ENCODE results near the gene STUM. TPM values are rescaled to one million over a fixed set of nuclear protein-coding genes. Genes with fewer than 3 reads are reported as not detected.

The STUM gene
- total RNA-seq, 1 experiment from 2014 or later = 0.11 TPM

DNA sequence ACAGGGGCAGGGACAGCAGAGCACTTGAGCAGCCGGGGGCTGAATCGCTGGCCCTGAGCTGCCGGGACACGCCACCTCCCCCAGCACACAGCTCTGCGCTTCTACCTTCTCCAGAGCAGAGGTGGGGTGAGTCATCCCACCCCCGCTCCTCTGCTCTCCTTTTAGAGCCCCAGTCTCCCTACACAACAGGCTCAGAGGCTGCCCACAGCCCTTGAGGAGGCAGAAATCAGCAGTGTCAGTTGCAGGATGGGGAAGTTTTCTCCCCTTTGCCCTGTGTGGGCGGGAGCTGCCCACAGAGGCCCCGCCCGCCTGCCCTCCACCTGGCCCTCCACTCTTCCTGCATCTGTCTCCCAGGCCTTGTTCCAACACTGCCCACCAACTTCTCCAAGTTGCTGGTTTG is 94.6 kb downstream of the STUM start:
- no peaks in the 10 kb centered on the region for H4K20me1 ChIP-seq (ENCODE audit: control insufficient read depth, insufficient read depth, insufficient read length)
- H3K4ac ChIP-seq (ENCODE audit: low read depth, low read length) = no peak overlapping the region
- Mint-ChIP-seq H3K4me3 (no peak overlapping the region; a peak in 1 of 5 replicates), H3K9me3 (no peaks in the 10 kb centered on the region), H3K27ac (peak overlapping the region in 2 of 3 experiments; percentile 23 to 64; a peak in 2 of 7 replicates), H3K4me1 (peaks cover 20 to 32% of the 10 kb centered on the region in 2 experiments), H3K36me3 (ENCODE audit: insufficient read depth in 1 of 3, low read depth in 3 of 3) (peaks cover 0 to 3% (median 0%) of the 10 kb centered on the region in 3 experiments; a peak in 1 of 7 replicates), H3K27me3 (ENCODE audit: low read depth) (no peaks in the 10 kb centered on the region)
- H2AFZ ChIP-seq (ENCODE audit: low read length) = no peak overlapping the region
- no peak overlapping the region for H3K27ac ChIP-seq (ENCODE audit: insufficient read length, low read depth, low read length)
- no peak overlapping the region for H2BK5ac ChIP-seq (ENCODE audit: insufficient read length, low read length)
- H3K23me2 ChIP-seq (ENCODE audit: insufficient read length, low read depth, low read length, poor library complexity, severe bottlenecking) = no peaks in the 10 kb centered on the region
- H3K79me1 ChIP-seq (ENCODE audit: insufficient read depth, low read depth, low read length, poor library complexity, severe bottlenecking) = no peaks in the 10 kb centered on the region
- H3K14ac ChIP-seq (ENCODE audit: insufficient read depth, low read length) = no peak overlapping the region
- H4K5ac ChIP-seq (ENCODE audit: insufficient read length, low read depth, low read length) = no peak overlapping the region
- H3K27me3 ChIP-seq (ENCODE audit: insufficient read depth, low read length) = no peaks in the 10 kb centered on the region
- no peak overlapping the region for H2BK120ac ChIP-seq (ENCODE audit: low read depth, low read length, poor library complexity, severe bottlenecking)
- DNase-seq = no peak
- H3K23ac ChIP-seq (ENCODE audit: insufficient read length, low read depth, low read length) = no peak overlapping the region
- H3K56ac ChIP-seq (ENCODE audit: insufficient read length, low read depth, low read length) = no peak overlapping the region
- H3K4me1 ChIP-seq (ENCODE audit: insufficient read depth, low read length) = no peaks in the 10 kb centered on the region
- no CpG with 5 or more reads among the region's 9 CpGs for WGBS (ENCODE audit: extremely low coverage, insufficient read length, low lambda C conversion rate)
- no peak overlapping the region for H4K8ac ChIP-seq (replicated peaks; ENCODE audit: insufficient read length, low read depth, low read length)
- H3K18ac ChIP-seq (ENCODE audit: insufficient read length, low read depth, low read length) = no peak overlapping the region
- no peak overlapping the region for H4K91ac ChIP-seq (ENCODE audit: insufficient read length, low read depth, low read length)
- no peak overlapping the region for H3K9ac ChIP-seq (ENCODE audit: extremely low read depth, insufficient read length, low read length)
- H3K9me3 ChIP-seq (ENCODE audit: control insufficient read depth, low read depth, low read length) = no peaks in the 10 kb centered on the region
- no peaks in the 10 kb centered on the region for H3K79me2 ChIP-seq (ENCODE audit: insufficient read depth, low read length)
- H2BK15ac ChIP-seq (ENCODE audit: low read depth, low read length) = no peak overlapping the region
- H3K4me2 ChIP-seq (ENCODE audit: insufficient read depth, insufficient read length, low read length) = no peak overlapping the region
- no peak overlapping the region for H2AK5ac ChIP-seq (ENCODE audit: insufficient read length, low read length)
- no peak overlapping the region for H2BK12ac ChIP-seq (ENCODE audit: insufficient read length, low read depth, low read length)
- no peak overlapping the region for H3T11ph ChIP-seq (ENCODE audit: low read length)
- no peak overlapping the region for H2BK20ac ChIP-seq (ENCODE audit: low read depth, low read length, poor library complexity, severe bottlenecking)
- TF ChIP-seq, protein P1, sequence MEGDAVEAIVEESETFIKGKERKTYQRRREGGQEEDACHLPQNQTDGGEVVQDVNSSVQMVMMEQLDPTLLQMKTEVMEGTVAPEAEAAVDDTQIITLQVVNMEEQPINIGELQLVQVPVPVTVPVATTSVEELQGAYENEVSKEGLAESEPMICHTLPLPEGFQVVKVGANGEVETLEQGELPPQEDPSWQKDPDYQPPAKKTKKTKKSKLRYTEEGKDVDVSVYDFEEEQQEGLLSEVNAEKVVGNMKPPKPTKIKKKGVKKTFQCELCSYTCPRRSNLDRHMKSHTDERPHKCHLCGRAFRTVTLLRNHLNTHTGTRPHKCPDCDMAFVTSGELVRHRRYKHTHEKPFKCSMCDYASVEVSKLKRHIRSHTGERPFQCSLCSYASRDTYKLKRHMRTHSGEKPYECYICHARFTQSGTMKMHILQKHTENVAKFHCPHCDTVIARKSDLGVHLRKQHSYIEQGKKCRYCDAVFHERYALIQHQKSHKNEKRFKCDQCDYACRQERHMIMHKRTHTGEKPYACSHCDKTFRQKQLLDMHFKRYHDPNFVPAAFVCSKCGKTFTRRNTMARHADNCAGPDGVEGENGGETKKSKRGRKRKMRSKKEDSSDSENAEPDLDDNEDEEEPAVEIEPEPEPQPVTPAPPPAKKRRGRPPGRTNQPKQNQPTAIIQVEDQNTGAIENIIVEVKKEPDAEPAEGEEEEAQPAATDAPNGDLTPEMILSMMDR (conservative IDR thresholded peaks at IDR 0.05) = no peak

Measured in H9 (cell line).